NCI-H2107 (cell line): Measurements from ENCODE around the gene TUT1.

Source experiments
- DNase-seq: peaks from one replicate; lab custom pipeline; 2025; lab: John Stamatoyannopoulos, UW

Gene TUT1

DNA sequence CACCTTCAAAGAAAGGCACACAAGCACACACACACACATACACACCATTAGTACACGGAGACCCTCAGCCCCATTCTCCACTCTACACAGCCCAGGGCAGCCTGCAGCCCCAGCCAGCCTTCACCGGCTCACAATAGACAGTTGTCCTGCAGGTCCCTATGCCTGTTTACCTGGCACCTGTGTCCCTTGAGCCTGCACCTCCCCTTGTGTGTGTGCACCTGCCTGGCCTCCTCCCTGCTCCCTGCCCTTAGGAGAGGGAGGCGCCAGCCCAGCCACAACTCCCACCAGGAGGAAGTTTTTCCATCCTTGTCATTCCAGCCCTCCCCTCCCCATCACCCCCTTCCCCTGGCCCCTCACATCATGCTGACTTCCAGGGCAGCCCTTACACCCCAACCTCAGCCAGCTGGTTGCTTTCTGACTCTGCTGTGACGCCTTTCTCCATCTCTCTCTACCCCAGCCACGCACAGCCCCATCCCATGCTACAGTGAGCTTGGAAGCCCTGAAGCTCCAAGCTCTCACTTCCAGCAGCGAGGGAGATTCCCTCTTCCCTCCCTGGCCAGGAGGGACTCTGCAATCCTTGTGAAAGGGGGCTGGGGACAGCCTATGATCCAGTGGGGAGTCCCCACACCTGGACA, 49.1 kb downstream of the TUT1 start:
- DNase-seq: no peak

DNA sequence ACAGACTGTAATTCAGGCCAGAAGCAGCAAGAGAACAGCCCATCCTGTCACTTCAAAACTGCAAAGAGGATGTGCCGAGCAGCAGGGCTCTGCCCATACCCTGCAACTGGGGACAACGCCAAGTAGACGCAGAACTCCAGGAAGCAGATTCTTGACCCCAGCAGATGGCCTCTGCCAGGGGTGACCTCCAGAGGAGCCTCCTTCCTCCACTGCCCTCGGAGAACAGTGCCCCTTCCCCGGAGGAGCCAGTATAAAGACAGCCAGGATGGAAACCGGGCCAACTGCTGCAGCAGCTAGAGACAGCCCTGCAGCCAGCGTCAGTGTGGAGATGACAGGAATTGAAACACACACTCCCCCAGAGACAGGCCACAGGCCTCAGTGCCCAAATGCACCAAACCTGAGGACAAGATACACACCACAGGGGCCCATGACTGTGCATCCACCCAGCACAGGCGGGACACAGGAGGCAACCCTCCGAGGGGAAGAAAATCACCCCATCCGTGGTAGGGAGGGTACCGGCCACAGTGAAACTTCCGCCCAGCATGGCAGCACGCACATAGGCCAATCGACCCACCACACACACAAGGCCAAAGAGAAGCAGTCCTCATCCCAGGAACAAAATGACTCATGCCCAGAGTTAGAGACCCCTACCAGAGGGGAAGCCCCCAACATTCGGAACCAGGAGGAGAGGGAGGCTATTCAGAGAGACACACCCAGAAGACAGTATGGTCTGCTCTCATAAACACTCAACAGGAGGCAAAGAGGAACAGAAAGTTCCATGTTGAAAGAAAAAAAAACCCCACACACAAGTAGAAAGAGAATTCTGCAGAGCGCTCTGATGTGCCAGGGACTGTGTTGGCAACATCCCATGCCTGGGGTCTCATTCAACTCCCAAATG, 50.3 kb downstream of the TUT1 start:
- DNase-seq: no peak

DNA sequence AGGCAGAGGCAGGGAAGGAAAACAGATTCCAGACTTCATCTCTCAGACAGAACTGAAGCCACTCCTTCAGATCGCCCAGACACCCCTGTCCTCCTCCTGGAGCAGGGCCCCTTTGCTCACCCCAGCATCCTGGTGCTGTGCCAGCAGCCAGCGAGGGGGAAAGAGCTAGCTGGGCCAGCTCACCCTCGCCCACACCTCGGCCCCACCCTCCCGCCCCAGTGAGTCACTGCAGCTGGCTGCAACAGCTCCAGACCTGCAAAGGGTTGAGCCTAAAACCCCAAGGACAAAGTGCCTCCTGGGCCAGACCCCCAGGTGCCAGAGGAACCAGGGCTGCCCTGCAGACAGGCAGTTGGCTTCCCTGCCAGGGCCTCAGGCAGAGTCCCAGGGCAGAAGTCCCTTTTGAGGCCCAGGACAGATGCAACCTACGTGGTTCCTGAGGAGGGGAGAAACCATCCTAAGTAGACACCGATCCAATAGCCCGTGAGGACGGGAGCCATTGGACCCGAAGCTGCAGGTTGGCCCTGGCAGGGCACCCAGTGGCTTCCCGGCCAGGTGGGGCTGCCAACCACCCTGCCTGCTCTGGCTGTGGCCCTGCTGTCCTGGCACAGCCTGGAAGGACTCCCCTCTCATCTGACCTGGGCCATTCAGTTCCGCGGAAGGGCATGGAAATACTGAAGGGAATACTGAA, 51.9 kb downstream of the TUT1 start:
- no peak for DNase-seq

DNA sequence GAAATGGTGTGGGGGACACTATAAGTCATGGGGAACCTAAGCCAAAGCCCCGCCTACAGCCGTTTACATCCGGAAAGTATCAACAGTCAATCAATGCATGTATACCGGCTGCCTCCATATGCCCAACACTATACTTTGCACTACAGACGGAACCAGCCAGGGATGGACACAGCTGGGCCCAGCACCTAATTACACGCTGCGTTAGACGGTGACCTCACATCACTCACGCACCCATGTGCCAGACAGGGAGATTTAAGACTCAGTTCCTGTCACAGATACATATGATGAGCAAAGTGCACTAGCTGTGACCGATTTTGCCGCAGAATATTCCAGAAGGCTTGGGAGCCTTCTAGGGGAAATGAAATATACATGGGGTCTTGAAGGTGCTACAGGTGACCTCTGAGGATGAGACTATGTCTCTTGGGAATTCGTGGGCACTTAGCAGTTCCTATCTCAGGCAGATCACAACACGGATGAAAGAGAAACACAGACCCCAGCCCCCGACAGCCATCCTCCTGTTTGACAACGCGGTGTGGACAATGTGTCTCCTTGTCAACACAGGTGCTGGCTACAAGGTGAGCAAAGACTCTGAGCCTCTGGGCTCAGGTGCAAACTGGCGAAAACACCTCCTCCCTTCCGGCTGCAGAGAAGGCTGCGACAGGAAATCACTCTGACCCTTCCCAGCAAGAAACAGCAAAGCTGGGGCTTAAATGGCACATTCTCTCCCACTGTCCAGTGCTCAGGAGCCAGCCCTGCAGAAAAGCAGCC, 52.7 kb downstream of the TUT1 start:
- no peak for DNase-seq

DNA sequence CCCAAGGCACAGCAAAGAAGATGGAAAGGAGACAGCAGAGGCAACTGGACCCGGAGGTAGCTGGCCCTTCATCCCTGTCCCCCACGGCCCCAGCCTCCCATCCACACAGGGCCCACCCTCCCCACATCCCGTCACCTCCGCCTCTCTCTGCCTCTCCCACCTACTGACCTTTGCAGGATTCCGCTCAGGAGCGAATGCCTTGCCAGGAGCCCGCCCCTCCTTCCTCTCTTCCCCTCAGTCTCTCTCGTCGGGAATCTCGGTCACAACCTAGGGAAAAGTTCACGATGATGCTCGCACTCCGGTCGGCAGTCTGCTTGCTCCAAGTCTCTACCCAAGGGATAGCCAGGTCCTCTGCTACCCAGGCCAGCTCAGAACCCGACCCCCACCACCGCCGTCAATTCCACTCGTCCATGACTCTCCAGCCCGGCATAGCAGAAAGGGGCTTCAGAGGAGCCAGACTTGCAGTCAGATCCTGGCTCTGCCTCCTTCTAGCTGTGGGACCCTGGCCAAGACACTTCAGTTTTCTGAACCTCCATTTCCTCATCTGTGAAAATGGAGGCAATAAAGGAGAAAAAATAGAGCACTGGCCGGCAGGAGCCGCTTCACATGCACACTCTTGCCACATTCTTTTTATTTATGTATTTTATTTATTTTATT, 54.9 kb downstream of the TUT1 start:
- DNase-seq: no peak

DNA sequence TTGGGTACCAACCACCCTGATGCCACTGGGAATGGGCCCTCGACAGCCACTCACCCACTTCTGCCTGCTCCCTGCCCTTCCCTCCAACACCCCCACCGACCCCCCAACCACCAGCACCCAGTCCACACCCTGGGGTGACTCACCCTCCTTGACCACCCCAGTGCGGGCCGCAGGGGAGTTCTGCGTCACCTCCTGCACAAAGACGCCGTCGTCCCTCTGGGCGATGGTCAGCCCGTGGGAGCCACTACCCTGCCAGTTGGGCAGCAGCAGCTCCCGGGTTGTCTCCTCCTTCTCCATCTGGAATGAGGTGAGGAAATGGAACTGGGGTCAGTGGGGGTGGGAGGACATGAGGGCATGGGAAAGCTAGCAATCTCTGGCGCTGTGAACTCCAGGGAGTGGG, 55.5 kb downstream of the TUT1 start:
- no peak for DNase-seq

DNA sequence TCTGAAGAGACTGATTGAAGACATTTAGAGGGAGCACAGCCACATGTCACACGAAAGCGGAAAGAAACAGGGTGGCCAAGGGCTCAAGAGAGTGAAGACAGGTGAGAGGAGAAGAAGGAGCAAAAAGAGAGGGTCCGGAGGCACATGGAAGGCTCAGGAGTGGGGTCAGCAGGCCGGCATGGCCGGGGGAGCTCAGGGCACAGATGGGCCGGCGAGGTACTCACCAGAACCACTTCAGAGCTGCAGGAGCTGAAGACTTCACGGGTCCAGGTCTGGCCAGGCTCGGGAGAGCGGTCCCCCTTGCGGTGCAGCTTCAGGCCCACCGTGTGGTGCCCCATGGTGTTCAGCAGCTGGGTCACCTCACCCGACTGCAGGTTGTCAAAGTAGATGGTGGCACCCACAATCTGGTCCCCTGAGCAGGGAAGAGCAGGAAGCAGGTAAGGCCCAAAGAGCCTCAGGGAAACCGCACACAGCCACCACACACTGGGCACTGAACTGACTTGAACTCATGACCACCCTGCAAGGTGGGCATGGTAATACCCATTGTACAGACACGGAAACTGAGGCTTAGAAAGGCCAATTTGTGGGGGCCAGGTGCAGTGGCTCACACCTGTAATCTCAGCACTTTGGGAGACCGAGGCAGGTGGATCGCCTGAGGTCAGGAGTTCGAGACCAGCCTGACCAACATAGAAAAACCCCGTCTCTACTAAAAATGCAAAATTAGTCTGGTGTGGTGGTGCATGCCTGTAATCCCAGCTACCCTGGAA, 56.4 kb downstream of the TUT1 start:
- DNase-seq: no peak

DNA sequence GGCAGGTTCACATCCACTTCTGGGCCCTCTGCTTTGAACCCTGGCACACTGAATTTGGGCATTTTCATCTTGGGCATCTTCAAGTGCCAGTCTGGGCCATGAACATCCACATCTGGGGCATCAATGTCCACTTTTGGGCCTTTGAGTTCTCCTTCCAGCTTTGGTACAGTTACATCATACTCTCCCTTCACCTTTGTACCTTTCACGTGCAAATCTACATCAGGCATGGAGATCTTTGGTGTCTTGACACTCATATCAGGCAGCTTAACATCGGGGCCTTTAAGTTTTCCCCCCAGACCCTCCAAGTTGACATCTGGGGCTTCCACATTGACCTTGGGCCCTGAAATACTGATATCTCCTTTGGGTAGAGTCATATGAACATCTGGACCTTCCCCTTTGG, 59.2 kb downstream of the TUT1 start:
- no peak for DNase-seq
